ENCODE data around the gene KLF7. TPM values are rescaled to one million over a fixed set of nuclear protein-coding genes. Genes with fewer than 3 reads are reported as not detected.

The KLF7 gene
- polyA plus RNA-seq, 1 donor from 2014 or later = 31.5 TPM

DNA sequence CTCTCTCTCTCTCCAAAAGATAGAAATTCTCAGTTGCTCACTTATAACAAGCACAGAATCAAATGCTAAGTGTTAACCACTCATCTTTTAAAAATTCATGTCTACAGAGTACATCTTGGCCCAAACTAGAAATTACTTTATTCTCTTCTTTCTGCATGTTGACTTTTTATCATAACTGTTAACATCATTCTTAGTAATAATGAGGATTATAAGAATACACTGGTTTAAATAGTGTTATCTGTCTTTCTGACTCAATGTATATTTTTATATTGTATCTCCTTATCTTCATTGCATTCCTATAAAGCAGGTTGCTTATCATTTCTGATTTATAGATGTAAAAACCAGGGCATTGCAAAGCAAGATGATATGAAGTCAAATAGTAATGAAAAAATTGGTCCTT, 17.8 kb upstream of the KLF7 start:
- Histone ChIP-seq H3K36me3 (ENCODE audit: insufficient read depth, low read length) (no peaks in the 10 kb centered on the region), H3K9ac (ENCODE audit: low read length) (no peak overlapping the region), H3K9me2 (ENCODE audit: insufficient read depth, low read length) (no peaks in the 10 kb centered on the region), H3K9me3 (ENCODE audit: low read length) (no peaks in the 10 kb centered on the region), H3K79me2 (replicated peaks; ENCODE audit: insufficient read depth, low read length) (no peaks in the 10 kb centered on the region), H3K4me2 (ENCODE audit: low read length) (no peak overlapping the region), H3K4me3 (ENCODE audit: low read length) (no peak overlapping the region), H2AFZ (ENCODE audit: low read depth, low read length) (no peak overlapping the region), H3K27me3 (ENCODE audit: insufficient read depth, low read depth, low read length) (no peaks in the 10 kb centered on the region), H4K20me1 (ENCODE audit: insufficient read depth) (no peaks in the 10 kb centered on the region), H3F3A (ENCODE audit: insufficient read depth, low read length, poor library complexity, severe bottlenecking) (no peaks in the 10 kb centered on the region), H3K27ac (ENCODE audit: low read length) (no peak overlapping the region)
- no peak for TF ChIP-seq POLR2AphosphoS5 (IDR thresholded peaks at IDR 0.05)
- TF ChIP-seq TAF1 (IDR thresholded peaks at IDR 0.05; ENCODE audit: low read depth) = no peak
- no peak for TF ChIP-seq MXI1 (conservative IDR thresholded peaks at IDR 0.05; ENCODE audit: poor library complexity, severe bottlenecking)
- TF ChIP-seq, protein P1, sequence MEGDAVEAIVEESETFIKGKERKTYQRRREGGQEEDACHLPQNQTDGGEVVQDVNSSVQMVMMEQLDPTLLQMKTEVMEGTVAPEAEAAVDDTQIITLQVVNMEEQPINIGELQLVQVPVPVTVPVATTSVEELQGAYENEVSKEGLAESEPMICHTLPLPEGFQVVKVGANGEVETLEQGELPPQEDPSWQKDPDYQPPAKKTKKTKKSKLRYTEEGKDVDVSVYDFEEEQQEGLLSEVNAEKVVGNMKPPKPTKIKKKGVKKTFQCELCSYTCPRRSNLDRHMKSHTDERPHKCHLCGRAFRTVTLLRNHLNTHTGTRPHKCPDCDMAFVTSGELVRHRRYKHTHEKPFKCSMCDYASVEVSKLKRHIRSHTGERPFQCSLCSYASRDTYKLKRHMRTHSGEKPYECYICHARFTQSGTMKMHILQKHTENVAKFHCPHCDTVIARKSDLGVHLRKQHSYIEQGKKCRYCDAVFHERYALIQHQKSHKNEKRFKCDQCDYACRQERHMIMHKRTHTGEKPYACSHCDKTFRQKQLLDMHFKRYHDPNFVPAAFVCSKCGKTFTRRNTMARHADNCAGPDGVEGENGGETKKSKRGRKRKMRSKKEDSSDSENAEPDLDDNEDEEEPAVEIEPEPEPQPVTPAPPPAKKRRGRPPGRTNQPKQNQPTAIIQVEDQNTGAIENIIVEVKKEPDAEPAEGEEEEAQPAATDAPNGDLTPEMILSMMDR (IDR thresholded peaks at IDR 0.05; ENCODE audit: poor library complexity, severe bottlenecking) = no peak
- no peak for TF ChIP-seq RAD21 (conservative IDR thresholded peaks at IDR 0.05)
- no peak for TF ChIP-seq EP300 (conservative IDR thresholded peaks at IDR 0.05; ENCODE audit: poor library complexity, severe bottlenecking)
- no peak for TF ChIP-seq SMC3 (conservative IDR thresholded peaks at IDR 0.05; ENCODE audit: poor library complexity)
- TF ChIP-seq EZH2 (IDR thresholded peaks at IDR 0.05; ENCODE audit: borderline replicate concordance, insufficient read depth, low read length, poor library complexity, severe bottlenecking) = no peak
- TF ChIP-seq REST (IDR thresholded peaks at IDR 0.05; ENCODE audit: borderline replicate concordance) = no peak

GRCh38 chr2:207182911-207183310, 17.2 kb upstream of the KLF7 start:
- H3K9ac ChIP-seq (ENCODE audit: low read length) = no peak overlapping the region
- TF ChIP-seq POLR2AphosphoS5 (IDR thresholded peaks at IDR 0.05) = no peak
- no peak for TF ChIP-seq MXI1 (conservative IDR thresholded peaks at IDR 0.05; ENCODE audit: poor library complexity, severe bottlenecking)
- H3K9me2 ChIP-seq (ENCODE audit: insufficient read depth, low read length) = no peaks in the 10 kb centered on the region
- H3K4me2 ChIP-seq (ENCODE audit: low read length) = no peak overlapping the region
- no peak overlapping the region for H2AFZ ChIP-seq (ENCODE audit: low read depth, low read length)
- no peaks in the 10 kb centered on the region for H3K27me3 ChIP-seq (ENCODE audit: insufficient read depth, low read depth, low read length)
- H3K4me3 ChIP-seq (ENCODE audit: low read length) = no peak overlapping the region
- no peaks in the 10 kb centered on the region for H3K9me3 ChIP-seq (ENCODE audit: low read length)
- H3K79me2 ChIP-seq (replicated peaks; ENCODE audit: insufficient read depth, low read length) = no peaks in the 10 kb centered on the region
- no peaks in the 10 kb centered on the region for H3F3A ChIP-seq (ENCODE audit: insufficient read depth, low read length, poor library complexity, severe bottlenecking)
- H4K20me1 ChIP-seq (ENCODE audit: insufficient read depth) = no peaks in the 10 kb centered on the region
- H3K27ac ChIP-seq (ENCODE audit: low read length) = no peak overlapping the region
- no peaks in the 10 kb centered on the region for H3K36me3 ChIP-seq (ENCODE audit: insufficient read depth, low read length)
